A549 (cell line): ENCODE results near the gene CCL4L2. TPM values are rescaled to one million over a fixed set of nuclear protein-coding genes. Genes with fewer than 3 reads are reported as not detected.
"Not testable (repeated sequence)": the region's sequence is repeated elsewhere in the genome, so short reads cannot be mapped to it uniquely, and the experiment has no call there.

Experiments used
- ATAC-seq, 2 experiments: fragments of 200-7000 bp in 1 of 2; fragments of >200 bp in 1 of 2; cut with Nextera tagmentation in 1 of 2; cut with Tn5 transposase in 1 of 2; 3 replicates each; pipeline versions ENCODE4 v1.8.0 to v1.9.1; 2018 to 2020; ENCODE audit warnings: mild to moderate bottlenecking in 1 of 2, moderate library complexity in 1 of 2
- CTCF ChIA-PET: fragments of 300-600 bp; sonication (Branson Sonifier 250); formaldehyde crosslinking; extraction: SDS; loops from one replicate; lab custom pipeline; 2021; ENCODE audit warnings: antibody characterized with exemption, inconsistent platforms; lab: Yijun Ruan, JAX
- POLR2A ChIA-PET: fragments of 350-600 bp; formaldehyde crosslinking; extraction: SDS; loops from one replicate; lab custom pipeline; 2021; ENCODE audit warnings: antibody characterized with exemption, inconsistent platforms; lab: Yijun Ruan, JAX
- DNase-seq, 2 experiments: peaks; one replicate each; pipeline versions ENCODE4 v3.0.0 to v3.0.0-alpha.2; 2011 to 2016; ENCODE audit warnings: low read depth in 1 of 2, low spot score in 1 of 2
- FAIRE-seq: peaks from 2 replicates; lab custom pipeline; 2011; peaks lifted over from hg19 to GRCh38; lab: Jason Lieb, UNC
- H3K27ac ChIP-seq, 2 experiments: fragments of >200 bp; sonication (Bioruptor Twin); formaldehyde crosslinking; 3 replicates each; pipeline ENCODE4 v1.5.1; 2016 to 2017
- H3K4me1 ChIP-seq: fragments of >200 bp; sonication (Bioruptor Twin); formaldehyde crosslinking; 3 replicates; pipeline ENCODE4 v1.6.1; 2016
- H3K4me2 ChIP-seq: fragments of >200 bp; sonication (Bioruptor Twin); formaldehyde crosslinking; 3 replicates; pipeline ENCODE4 v1.6.1; 2016
- H3K4me3 ChIP-seq: fragments of >200 bp; sonication (Bioruptor Twin); formaldehyde crosslinking; 3 replicates; pipeline ENCODE4 v1.5.1; 2016
- H3K9me3 ChIP-seq: fragments of >200 bp; sonication (Bioruptor Twin); formaldehyde crosslinking; 3 replicates; pipeline ENCODE4 v1.6.1; 2016
- SMC3 ChIP-seq: fragments of >200 bp; sonication (Bioruptor Twin); formaldehyde crosslinking; IDR thresholded peaks from 3 replicates; pipeline ENCODE4 v1.6.1; 2018; ENCODE audit warnings: inconsistent platforms
- WGBS: methylation state at CpG from one replicate; pipeline ENCODE4 v1.1.6; 2017; ENCODE audit errors: missing lambda C conversion rate; 5-methylcytosine and 5-hydroxymethylcytosine counted together
- polyA plus RNA-seq, 4 experiments: library from polyadenylated mRNA; depleted of rRNA in 3 of 4; stranded (reverse); fragments of >200 nt; fragmentation: RNase III in 1 of 4; extraction: RNeasy Plus Mini Kit Qiagen cat#74134 plus additional on column Dnase treatment in 1 of 4; gene quantifications; 2 replicates in 3 of 4; 3 replicates in 1 of 4; pipeline ENCODE4 v1.2.3, GENCODE V29; 2011 to 2017
- small RNA-seq, 6 experiments: library from RNA; depleted of rRNA; stranded (forward); fragments of <200 nt; gene quantifications; one replicate each; pipeline ENCODE3, GENCODE V24; 2012
- TF ChIP-seq, protein P1 (sequence below): fragments of >200 bp; sonication (Bioruptor Twin); formaldehyde crosslinking; IDR thresholded peaks from 3 replicates; pipeline ENCODE4 v1.5.1; 2016

Gene CCL4L2
- polyA plus RNA-seq, 2 of the 4 experiments (the other 2 are of a cell fraction) = not detected

- H3K4me3 ChIP-seq, DNase-seq, H3K27ac ChIP-seq, FAIRE-seq, CTCF ChIA-PET, ATAC-seq, H3K4me2 ChIP-seq, POLR2A ChIA-PET, H3K4me1 ChIP-seq: not testable (repeated sequence)
- WGBS = 77% methylated on average over 12 of the region's 12 CpGs
- H3K9me3 ChIP-seq = peaks cover 18% of the 10 kb centered on the region
Measured at GRCh38 chr17:36222967-36223366, 12.1 kb downstream of the CCL4L2 start.

- ATAC-seq, DNase-seq, POLR2A ChIA-PET, CTCF ChIA-PET, H3K4me3 ChIP-seq: not testable (repeated sequence)
- TF ChIP-seq SMC3 = 0 out of 3 replicates have a peak, but pooled peaks have one; percentile 8
- TF ChIP-seq, protein P1, sequence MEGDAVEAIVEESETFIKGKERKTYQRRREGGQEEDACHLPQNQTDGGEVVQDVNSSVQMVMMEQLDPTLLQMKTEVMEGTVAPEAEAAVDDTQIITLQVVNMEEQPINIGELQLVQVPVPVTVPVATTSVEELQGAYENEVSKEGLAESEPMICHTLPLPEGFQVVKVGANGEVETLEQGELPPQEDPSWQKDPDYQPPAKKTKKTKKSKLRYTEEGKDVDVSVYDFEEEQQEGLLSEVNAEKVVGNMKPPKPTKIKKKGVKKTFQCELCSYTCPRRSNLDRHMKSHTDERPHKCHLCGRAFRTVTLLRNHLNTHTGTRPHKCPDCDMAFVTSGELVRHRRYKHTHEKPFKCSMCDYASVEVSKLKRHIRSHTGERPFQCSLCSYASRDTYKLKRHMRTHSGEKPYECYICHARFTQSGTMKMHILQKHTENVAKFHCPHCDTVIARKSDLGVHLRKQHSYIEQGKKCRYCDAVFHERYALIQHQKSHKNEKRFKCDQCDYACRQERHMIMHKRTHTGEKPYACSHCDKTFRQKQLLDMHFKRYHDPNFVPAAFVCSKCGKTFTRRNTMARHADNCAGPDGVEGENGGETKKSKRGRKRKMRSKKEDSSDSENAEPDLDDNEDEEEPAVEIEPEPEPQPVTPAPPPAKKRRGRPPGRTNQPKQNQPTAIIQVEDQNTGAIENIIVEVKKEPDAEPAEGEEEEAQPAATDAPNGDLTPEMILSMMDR = peak; percentile 21; the same call in 2 of the 3 replicates
- TF ChIP-seq, all 56 proteins: peak for 2; not testable (repeated sequence) for 54
- H3K27ac ChIP-seq, H3K4me1 ChIP-seq, H3K9me3 ChIP-seq, H3K4me2 ChIP-seq, FAIRE-seq: not testable (repeated sequence)
- under 1% methylated on average over 5 of the region's 5 CpGs for WGBS
Measured at GRCh38 chr17:36229644-36230043, 18.8 kb downstream of the CCL4L2 start.

DNA sequence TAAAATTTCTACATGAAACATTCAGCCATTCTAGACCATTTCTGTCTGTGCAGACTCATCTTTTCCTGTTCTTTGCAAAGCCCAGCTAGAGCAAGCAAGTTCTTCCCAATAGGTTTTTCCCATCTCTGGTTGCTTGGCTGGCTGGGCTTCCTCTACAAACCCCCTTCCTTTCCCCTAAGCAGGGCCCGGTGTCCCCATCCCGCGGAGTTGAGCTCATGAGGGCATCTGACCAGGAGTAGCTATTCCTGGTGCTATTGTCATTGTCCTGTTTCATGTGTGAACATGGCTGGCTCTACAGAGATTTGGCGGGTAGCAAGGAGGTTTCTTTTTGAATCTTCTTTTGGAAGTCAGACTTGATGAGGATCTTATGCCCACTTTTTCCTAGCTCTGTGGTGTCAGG, 31.2 kb downstream of the CCL4L2 start:
- CTCF ChIA-PET, ATAC-seq, POLR2A ChIA-PET, DNase-seq, FAIRE-seq, H3K4me2 ChIP-seq, H3K4me3 ChIP-seq, H3K4me1 ChIP-seq, H3K9me3 ChIP-seq, H3K27ac ChIP-seq: not testable (repeated sequence)
- 85% methylated on average over 4 of the region's 4 CpGs for WGBS

Small RNAs within 50 kb of the gene (small RNA-seq; reads per million reads assigned to genes)
- gene AC243829.3 (0 reads per million in 6 experiments), gene AC243829.6 (0 reads per million in 6 experiments)

Other genes with a start within 250 kb of the CCL4L2 start
- gene CCL16, start 229.6 kb upstream of the CCL4L2 start, polyA plus RNA-seq (2011; rRNA removed) = not detected in 2 replicates
- not detected in 3 replicates for gene CCL16, start 229.6 kb upstream of the CCL4L2 start, polyA plus RNA-seq (2017; fragmentation: RNase III; extraction: RNeasy Plus Mini Kit Qiagen cat#74134 plus additional on column Dnase treatment)
- gene CCL14, start 224.3 kb upstream of the CCL4L2 start, polyA plus RNA-seq (2011; rRNA removed) = not detected in 2 replicates
- not detected in 3 replicates for gene CCL14, start 224.3 kb upstream of the CCL4L2 start, polyA plus RNA-seq (2017; fragmentation: RNase III; extraction: RNeasy Plus Mini Kit Qiagen cat#74134 plus additional on column Dnase treatment)
- gene CCL15, start 209.5 kb upstream of the CCL4L2 start, polyA plus RNA-seq (2011; rRNA removed) = 0.10 TPM in 1 of 2 replicates, not detected in the other
- not detected in 3 replicates for gene CCL15, start 209.5 kb upstream of the CCL4L2 start, polyA plus RNA-seq (2017; fragmentation: RNase III; extraction: RNeasy Plus Mini Kit Qiagen cat#74134 plus additional on column Dnase treatment)
- gene CCL23, start 193.1 kb upstream of the CCL4L2 start, polyA plus RNA-seq (2011; rRNA removed) = not detected in 2 replicates
- not detected in 3 replicates for gene CCL23, start 193.1 kb upstream of the CCL4L2 start, polyA plus RNA-seq (2017; fragmentation: RNase III; extraction: RNeasy Plus Mini Kit Qiagen cat#74134 plus additional on column Dnase treatment)
- gene CCL18, start 146.8 kb upstream of the CCL4L2 start, polyA plus RNA-seq (2011; rRNA removed) = not detected in 2 replicates
- gene CCL18, start 146.8 kb upstream of the CCL4L2 start, polyA plus RNA-seq (2017; fragmentation: RNase III; extraction: RNeasy Plus Mini Kit Qiagen cat#74134 plus additional on column Dnase treatment) = not detected in 3 replicates
- gene CCL3, start 120.9 kb upstream of the CCL4L2 start, polyA plus RNA-seq (2011; rRNA removed) = not detected in 2 replicates
- gene CCL3, start 120.9 kb upstream of the CCL4L2 start, polyA plus RNA-seq (2017; fragmentation: RNase III; extraction: RNeasy Plus Mini Kit Qiagen cat#74134 plus additional on column Dnase treatment) = not detected in 3 replicates
- not detected in 2 replicates for gene CCL4, start 107.2 kb upstream of the CCL4L2 start, polyA plus RNA-seq (2011; rRNA removed)
- gene CCL4, start 107.2 kb upstream of the CCL4L2 start, polyA plus RNA-seq (2017; fragmentation: RNase III; extraction: RNeasy Plus Mini Kit Qiagen cat#74134 plus additional on column Dnase treatment) = not detected in 3 replicates
- gene TBC1D3B, start 34.4 kb upstream of the CCL4L2 start, polyA plus RNA-seq (2011; rRNA removed) = 1.2 and 1.5 TPM in 2 replicates
- gene TBC1D3B, start 34.4 kb upstream of the CCL4L2 start, polyA plus RNA-seq (2017; fragmentation: RNase III; extraction: RNeasy Plus Mini Kit Qiagen cat#74134 plus additional on column Dnase treatment) = 4.7 to 5.9 TPM (median 5.6 TPM) in 3 replicates
- gene CCL3L1, start 14.3 kb upstream of the CCL4L2 start, polyA plus RNA-seq (2011; rRNA removed) = not detected in 2 replicates
- gene CCL3L1, start 14.3 kb upstream of the CCL4L2 start, polyA plus RNA-seq (2017; fragmentation: RNase III; extraction: RNeasy Plus Mini Kit Qiagen cat#74134 plus additional on column Dnase treatment) = not detected in 3 replicates
- 0.08 TPM in 1 of 2 replicates, not detected in the other for gene TBC1D3I, start 53.5 kb downstream of the CCL4L2 start, polyA plus RNA-seq (2011; rRNA removed)
- gene TBC1D3I, start 53.5 kb downstream of the CCL4L2 start, polyA plus RNA-seq (2017; fragmentation: RNase III; extraction: RNeasy Plus Mini Kit Qiagen cat#74134 plus additional on column Dnase treatment) = 0.16 to 0.44 TPM (median 0.23 TPM) in 3 replicates
- gene TBC1D3G, start 112.8 kb downstream of the CCL4L2 start, polyA plus RNA-seq (2011; rRNA removed) = 0.12 TPM in 1 of 2 replicates, not detected in the other
- gene TBC1D3G, start 112.8 kb downstream of the CCL4L2 start, polyA plus RNA-seq (2017; fragmentation: RNase III; extraction: RNeasy Plus Mini Kit Qiagen cat#74134 plus additional on column Dnase treatment) = 0.08 TPM in 1 of 3 replicates, not detected in the others
- gene TBC1D3H, start 177.4 kb downstream of the CCL4L2 start, polyA plus RNA-seq (2011; rRNA removed) = not detected in 2 replicates
- gene TBC1D3H, start 177.4 kb downstream of the CCL4L2 start, polyA plus RNA-seq (2017; fragmentation: RNase III; extraction: RNeasy Plus Mini Kit Qiagen cat#74134 plus additional on column Dnase treatment) = not detected in 3 replicates